Endothelial cell of umbilical vein (primary cell): ENCODE measurements around the gene B3GNT7. TPM values are rescaled to one million over a fixed set of nuclear protein-coding genes. Genes with fewer than 3 reads are reported as not detected.

ENCODE experiments used
- BruUV-seq: library from RNA; stranded (reverse); fragments of 400-500 nt; replicated peaks from 2 replicates; lab custom pipeline; 2021; lab: Mats Ljungman, UMichigan
- CTCF ChIA-PET: fragments of 300-600, 350-600 bp; sonication (Branson Sonifier 250); formaldehyde crosslinking; loops from one replicate; lab custom pipeline; 2021; ENCODE audit warnings: antibody characterized with exemption, inconsistent platforms; lab: Charles Lee
- POLR2A ChIA-PET: fragments of 300-600, 350-600 bp; sonication (Branson Sonifier 250); formaldehyde crosslinking; loops from one replicate; lab custom pipeline; 2021; ENCODE audit warnings: antibody characterized with exemption, inconsistent platforms; lab: Charles Lee
- DNase-seq: peaks from one replicate; pipeline ENCODE4 v3.0.0-alpha.2; 2011; ENCODE audit warnings: low read depth, low spot score
- FAIRE-seq: peaks from 2 replicates; lab custom pipeline; 2011; peaks lifted over from hg19 to GRCh38; lab: Jason Lieb, UNC
- H2AFZ ChIP-seq: 2 replicates; pipeline ENCODE4 v1.6.0; 2012; ENCODE audit warnings: low read depth, low read length, control low read depth, inconsistent platforms
- H3K27ac ChIP-seq: 2 replicates; pipeline ENCODE4 v1.5.1; 2011; ENCODE audit warnings: low read depth, mild to moderate bottlenecking, control low read depth, low read length, moderate library complexity; ENCODE audit not compliant: insufficient read depth
- H3K27me3 ChIP-seq, 2 experiments: 2 replicates each; pipeline versions ENCODE4 v1.6.0 to v1.6.1; 2011; ENCODE audit warnings: low read length in 2 of 2, mixed read lengths in 1 of 2; ENCODE audit not compliant: control insufficient read depth in 2 of 2, insufficient read depth in 2 of 2
- H3K36me3 ChIP-seq, 2 experiments: 2 replicates in 1 of 2; 3 replicates in 1 of 2; pipeline ENCODE4 v1.5.1; 2011; ENCODE audit warnings: low read length in 2 of 2, mild to moderate bottlenecking in 1 of 2, moderate library complexity in 1 of 2; ENCODE audit not compliant: control insufficient read depth in 2 of 2, insufficient read depth in 2 of 2; ENCODE audit errors: extremely low read depth in 1 of 2
- H3K4me1 ChIP-seq: 3 replicates; pipeline ENCODE4 v1.5.1; 2011; ENCODE audit warnings: mild to moderate bottlenecking, low read length; ENCODE audit not compliant: control insufficient read depth, insufficient read depth; ENCODE audit errors: extremely low read depth
- H3K4me2 ChIP-seq: 2 replicates; pipeline ENCODE4 v1.6.1; 2011; ENCODE audit warnings: low read length, control low read depth, mixed read lengths; ENCODE audit not compliant: insufficient read depth
- H3K4me3 ChIP-seq, 3 experiments: fragments of 200-600 bp in 1 of 3; sonication (generic), shearing (Covaris generic) in 1 of 3; replicated peaks in 1 of 3; 2 replicates each; pipeline ENCODE4 v1.5.1; 2011 to 2016; ENCODE audit warnings: control low read depth in 3 of 3, low read length in 3 of 3, mild to moderate bottlenecking in 2 of 3, inconsistent platforms in 1 of 3, low read depth in 1 of 3, moderate library complexity in 1 of 3; ENCODE audit not compliant: insufficient read depth in 1 of 3
- H3K79me2 ChIP-seq: 2 replicates; pipeline ENCODE4 v1.6.0; 2012; ENCODE audit warnings: low read length, inconsistent platforms; ENCODE audit not compliant: control insufficient read depth, insufficient read depth
- H3K9ac ChIP-seq: replicated peaks from 2 replicates; pipeline ENCODE3; 2011; ENCODE audit warnings: low read length, control low read depth; ENCODE audit not compliant: insufficient read depth; ENCODE audit errors: extremely low read depth
- H3K9me1 ChIP-seq: replicated peaks from 3 replicates; pipeline ENCODE4 v1.6.0; 2011; ENCODE audit warnings: mild to moderate bottlenecking, low read length; ENCODE audit not compliant: control insufficient read depth, insufficient read depth; ENCODE audit errors: extremely low read depth
- H3K9me3 ChIP-seq: replicated peaks from 2 replicates; pipeline ENCODE4 v1.5.1; 2012; ENCODE audit warnings: low read length, inconsistent platforms; ENCODE audit not compliant: control insufficient read depth, insufficient read depth
- H4K20me1 ChIP-seq: replicated peaks from 2 replicates; pipeline ENCODE3; 2011; ENCODE audit warnings: mild to moderate bottlenecking, low read length; ENCODE audit not compliant: control insufficient read depth, insufficient read depth; ENCODE audit errors: extremely low read depth
- EZH2 ChIP-seq: IDR thresholded peaks from 2 replicates; pipeline ENCODE4 v1.6.1; 2012; ENCODE audit warnings: borderline replicate concordance, low read depth, mild to moderate bottlenecking, moderate library complexity, low read length, inconsistent platforms; ENCODE audit not compliant: severe bottlenecking
- FOS ChIP-seq: IDR thresholded peaks from 2 replicates; pipeline ENCODE4 v1.6.1; 2011; ENCODE audit warnings: mild to moderate bottlenecking, low read length, moderate library complexity, borderline replicate concordance; ENCODE audit not compliant: insufficient read depth
- GATA2 ChIP-seq: IDR thresholded peaks from 2 replicates; pipeline ENCODE4 v1.7.0; 2011; ENCODE audit warnings: low read depth, mild to moderate bottlenecking, moderate library complexity, mixed read lengths, low read length; ENCODE audit not compliant: insufficient read length, insufficient read depth
- JUN ChIP-seq: IDR thresholded peaks from 2 replicates; pipeline ENCODE4 v1.6.1; 2011; ENCODE audit warnings: borderline replicate concordance, low read depth; ENCODE audit not compliant: insufficient read length, insufficient read depth
- MYC ChIP-seq: IDR thresholded peaks from one replicate; pipeline ENCODE4 v1.6.1; 2011; ENCODE audit warnings: mild to moderate bottlenecking, low read depth, low read length
- POLR2A ChIP-seq: IDR thresholded peaks from 2 replicates; pipeline ENCODE4 v1.6.1; 2012; ENCODE audit warnings: low read depth, mild to moderate bottlenecking, control low read depth, low read length
- POLR2AphosphoS5 ChIP-seq: IDR thresholded peaks from 2 replicates; pipeline ENCODE4 v1.6.1; 2012; ENCODE audit warnings: low read depth, mild to moderate bottlenecking, control low read depth, low read length, moderate library complexity; ENCODE audit not compliant: insufficient read depth
- dilution Hi-C: fragments of 300-500 bp; cut with MboI; formaldehyde crosslinking; loops from one replicate; pipeline ENCODE4 v1.15.0; 2019; ENCODE audit warnings: low sequenced_read_pairs; ENCODE audit not compliant: extremely low pct_ligation_motif_present
- intact Hi-C: fragments of 100-400 bp; cut with micrococcal nuclease; formaldehyde crosslinking; loops from one replicate; pipeline ENCODE4 v1.10.0; 2022
- polyA plus RNA-seq, 4 experiments: library from polyadenylated mRNA; depleted of rRNA in 3 of 4; stranded (reverse) in 3 of 4; unstranded in 1 of 4; fragments of >200 nt; gene quantifications; 2 replicates each; pipeline versions ENCODE4 v1.2.1 to v1.2.3, GENCODE V29; 2011 to 2012; ENCODE audit warnings: missing spikeins in 1 of 4
- total RNA-seq: library from RNA; stranded (reverse); gene quantifications from 2 replicates; pipeline ENCODE4 v1.2.3, GENCODE V29; 2021
- TF ChIP-seq, protein P1 (sequence below): IDR thresholded peaks from 2 replicates; pipeline ENCODE4 v1.6.1; 2011; ENCODE audit not compliant: insufficient read depth, insufficient read length
- TF ChIP-seq, protein P2 (sequence below), 2 donors: IDR thresholded peaks; 1 replicate in 1 of 2; 2 replicates in 1 of 2; pipeline ENCODE4 v1.5.1; 2011; ENCODE audit warnings: low read length in 2 of 2, mild to moderate bottlenecking in 2 of 2, moderate library complexity in 2 of 2, control low read depth in 1 of 2, inconsistent platforms in 1 of 2, low read depth in 1 of 2; ENCODE audit not compliant: insufficient read depth in 1 of 2; ENCODE audit errors: extremely low read depth in 1 of 2

Gene B3GNT7
- total and polyA plus RNA-seq, 2 donors (not counting 3 experiments of a cell fraction or from before 2014, with no cell fraction given): 0.39 to 1.2 TPM

- intact Hi-C loops: no loop called here
- H3K27me3 ChIP-seq: peaks cover 0 to 4% of the 10 kb centered on the region in 2 experiments
- POLR2A ChIA-PET: no interaction called here
- H3K36me3 ChIP-seq: no peaks in the 10 kb centered on the region
- TF ChIP-seq FOS (no peak), JUN (no peak), POLR2A (no peak), GATA2 (no peak), POLR2AphosphoS5 (no peak), MYC (no peak), EZH2 (no peak)
- TF ChIP-seq, protein P1, sequence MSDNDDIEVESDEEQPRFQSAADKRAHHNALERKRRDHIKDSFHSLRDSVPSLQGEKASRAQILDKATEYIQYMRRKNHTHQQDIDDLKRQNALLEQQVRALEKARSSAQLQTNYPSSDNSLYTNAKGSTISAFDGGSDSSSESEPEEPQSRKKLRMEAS: no peak
- TF ChIP-seq, protein P2, sequence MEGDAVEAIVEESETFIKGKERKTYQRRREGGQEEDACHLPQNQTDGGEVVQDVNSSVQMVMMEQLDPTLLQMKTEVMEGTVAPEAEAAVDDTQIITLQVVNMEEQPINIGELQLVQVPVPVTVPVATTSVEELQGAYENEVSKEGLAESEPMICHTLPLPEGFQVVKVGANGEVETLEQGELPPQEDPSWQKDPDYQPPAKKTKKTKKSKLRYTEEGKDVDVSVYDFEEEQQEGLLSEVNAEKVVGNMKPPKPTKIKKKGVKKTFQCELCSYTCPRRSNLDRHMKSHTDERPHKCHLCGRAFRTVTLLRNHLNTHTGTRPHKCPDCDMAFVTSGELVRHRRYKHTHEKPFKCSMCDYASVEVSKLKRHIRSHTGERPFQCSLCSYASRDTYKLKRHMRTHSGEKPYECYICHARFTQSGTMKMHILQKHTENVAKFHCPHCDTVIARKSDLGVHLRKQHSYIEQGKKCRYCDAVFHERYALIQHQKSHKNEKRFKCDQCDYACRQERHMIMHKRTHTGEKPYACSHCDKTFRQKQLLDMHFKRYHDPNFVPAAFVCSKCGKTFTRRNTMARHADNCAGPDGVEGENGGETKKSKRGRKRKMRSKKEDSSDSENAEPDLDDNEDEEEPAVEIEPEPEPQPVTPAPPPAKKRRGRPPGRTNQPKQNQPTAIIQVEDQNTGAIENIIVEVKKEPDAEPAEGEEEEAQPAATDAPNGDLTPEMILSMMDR (IDR thresholded peaks at IDR 0.05; ENCODE audit: extremely low read depth in 1 of 2, insufficient read depth in 1 of 2, low read depth in 1 of 2, low read length in 2 of 2): no peak
- CTCF ChIA-PET: no interaction called here
- no peak overlapping the region for H3K9ac ChIP-seq
- no peak overlapping the region for H2AFZ ChIP-seq
- H3K9me1 ChIP-seq: no peaks in the 10 kb centered on the region
- no peak for DNase-seq
- no TSS peak for BruUV-seq
- no peak overlapping the region for H3K4me3 ChIP-seq
- no peaks in the 10 kb centered on the region for H3K9me3 ChIP-seq
- no peaks in the 10 kb centered on the region for H4K20me1 ChIP-seq
- H3K27ac ChIP-seq: no peak overlapping the region
- FAIRE-seq: no peak
- H3K4me1 ChIP-seq: no peaks in the 10 kb centered on the region
- no peak overlapping the region for H3K4me2 ChIP-seq
- H3K79me2 ChIP-seq: no peaks in the 10 kb centered on the region
- dilution Hi-C loops: no loop called here
Measured at GRCh38 chr2:231379266-231380215, 16.0 kb upstream of the B3GNT7 start.
